Measurements from ENCODE around the gene DNAJC5. TPM values are rescaled to one million over a fixed set of nuclear protein-coding genes. Genes with fewer than 3 reads are reported as not detected.
"Not testable (repeated sequence)": the region's sequence is repeated elsewhere in the genome, so short reads cannot be mapped to it uniquely, and the experiment has no call there.

The DNAJC5 gene, protein sequence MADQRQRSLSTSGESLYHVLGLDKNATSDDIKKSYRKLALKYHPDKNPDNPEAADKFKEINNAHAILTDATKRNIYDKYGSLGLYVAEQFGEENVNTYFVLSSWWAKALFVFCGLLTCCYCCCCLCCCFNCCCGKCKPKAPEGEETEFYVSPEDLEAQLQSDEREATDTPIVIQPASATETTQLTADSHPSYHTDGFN
- 26.0 TPM for total RNA-seq

DNA sequence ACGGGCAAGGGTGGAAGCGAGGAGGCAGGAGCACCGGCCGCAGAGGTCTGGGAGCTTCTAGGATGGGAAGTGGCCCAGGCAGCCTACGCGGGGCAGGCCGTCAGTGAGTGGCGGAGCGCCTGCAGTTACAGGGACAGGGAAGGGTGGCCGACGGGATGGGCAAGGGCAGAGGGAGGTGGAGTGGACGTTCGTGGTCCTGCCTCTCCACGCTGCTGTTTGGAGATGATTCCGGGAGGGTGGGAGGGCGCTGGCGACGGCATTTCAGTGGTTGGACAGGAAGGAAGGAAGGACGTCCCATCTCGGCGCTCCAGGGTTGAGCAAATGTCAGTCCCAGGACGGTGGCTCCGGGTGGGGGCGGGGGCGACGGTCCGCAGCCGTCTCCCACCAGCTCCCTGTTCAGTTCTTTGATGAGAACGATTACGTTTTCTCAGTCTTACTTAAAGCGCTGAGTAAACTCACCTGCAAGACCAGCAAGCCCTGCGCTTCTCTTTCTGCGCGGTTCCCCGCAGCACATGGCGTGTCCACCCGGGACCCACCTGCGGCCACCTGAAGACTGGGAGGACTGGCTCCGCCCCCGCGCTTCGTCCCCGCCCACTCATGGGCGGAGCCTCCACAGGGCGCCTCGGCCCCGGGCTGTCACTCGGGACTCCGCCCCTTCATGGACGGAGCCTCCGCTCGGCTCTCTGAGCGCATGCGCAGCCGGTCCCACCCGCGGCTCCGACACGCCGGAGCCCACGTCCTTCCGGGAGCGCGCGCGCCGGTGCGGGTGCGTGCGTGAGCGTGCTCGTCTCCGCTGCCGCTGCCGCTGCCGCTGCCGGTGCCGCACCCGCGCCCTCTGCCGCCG lies at the start of gene DNAJC5:
DNAJC5 (plus strand) TSS at position 769 of the 844 bp plus-strand sequence. CDS start 33,220 bp downstream, outside the sequence.
- H3K9me3 ChIP-seq (ENCODE audit: low read depth, low read length) = no peaks in the 10 kb centered on the region
- H3K4me1 ChIP-seq (ENCODE audit: insufficient read depth, low read length) = peaks cover 56% of the 10 kb centered on the region
- H3K4me3 ChIP-seq (ENCODE audit: low read length) = peak within 1 kb of the TSS; percentile 72
- no peaks in the 10 kb centered on the region for H3K27me3 ChIP-seq (ENCODE audit: insufficient read depth, low read length)

DNA sequence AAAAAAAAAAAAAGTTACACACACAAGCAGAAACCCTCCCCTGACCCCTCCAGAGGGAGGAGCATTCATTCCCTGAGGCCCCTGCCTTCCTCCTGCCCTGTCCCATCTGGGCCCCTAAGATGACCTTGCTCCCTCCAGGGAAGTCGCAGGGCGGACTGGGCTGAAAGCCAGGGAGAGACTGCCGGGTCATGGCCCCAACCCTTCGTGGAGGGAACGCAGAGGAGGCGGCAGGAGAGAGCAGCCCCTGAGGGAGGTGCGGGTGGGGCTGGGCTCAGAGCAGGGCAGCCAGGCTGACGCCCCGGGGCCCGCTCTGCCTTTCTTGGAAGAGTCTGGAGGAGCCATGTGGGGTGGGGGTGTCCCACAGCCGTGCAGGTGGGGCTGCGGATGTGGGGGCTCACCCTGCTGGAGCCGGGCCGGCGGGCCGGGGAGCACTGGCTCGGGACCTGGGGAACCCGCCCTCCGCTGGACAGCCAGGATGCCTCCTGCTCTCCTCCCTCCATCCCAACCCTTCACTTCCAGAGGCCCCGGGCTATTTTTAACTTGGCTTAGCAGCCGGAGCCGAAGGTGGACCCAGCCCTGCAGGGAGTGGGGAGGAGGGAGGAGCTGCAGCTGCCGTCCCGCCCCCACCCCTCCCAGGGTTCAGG lies 48.7 kb upstream of the DNAJC5 start:
- H3K4me3 ChIP-seq (ENCODE audit: low read length) = no peak overlapping the region
- H3K27me3 ChIP-seq (ENCODE audit: insufficient read depth, low read length) = peaks cover 37% of the 10 kb centered on the region
- H3K4me1 ChIP-seq (ENCODE audit: insufficient read depth, low read length) = peaks cover 34% of the 10 kb centered on the region

DNA sequence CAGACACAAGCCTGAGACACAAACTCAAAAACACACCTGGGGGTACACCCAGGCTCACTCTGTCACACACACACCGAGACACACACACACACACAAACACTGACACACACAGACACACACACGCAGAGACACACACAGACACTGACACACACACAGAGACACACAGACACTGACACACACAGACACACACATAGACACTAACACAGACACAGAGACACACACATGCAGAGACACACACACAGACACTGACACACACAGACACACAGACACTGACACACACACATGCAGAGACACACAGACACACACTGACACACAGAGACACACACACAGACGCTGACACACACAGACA lies 48.1 kb upstream of the DNAJC5 start:
- Histone ChIP-seq H3K4me3 (ENCODE audit: low read length) (no peak overlapping the region), H3K4me1 (ENCODE audit: insufficient read depth, low read length) (peaks cover 35% of the 10 kb centered on the region), H3K27me3 (ENCODE audit: insufficient read depth, low read length) (peaks cover 37% of the 10 kb centered on the region), H3K9me3 (ENCODE audit: low read depth, low read length) (no peaks in the 10 kb centered on the region)

More for the DNA sequence above, 48.7 kb upstream of the DNAJC5 start:
- H3K9me3 ChIP-seq (ENCODE audit: low read depth, low read length) = no peaks in the 10 kb centered on the region

DNA sequence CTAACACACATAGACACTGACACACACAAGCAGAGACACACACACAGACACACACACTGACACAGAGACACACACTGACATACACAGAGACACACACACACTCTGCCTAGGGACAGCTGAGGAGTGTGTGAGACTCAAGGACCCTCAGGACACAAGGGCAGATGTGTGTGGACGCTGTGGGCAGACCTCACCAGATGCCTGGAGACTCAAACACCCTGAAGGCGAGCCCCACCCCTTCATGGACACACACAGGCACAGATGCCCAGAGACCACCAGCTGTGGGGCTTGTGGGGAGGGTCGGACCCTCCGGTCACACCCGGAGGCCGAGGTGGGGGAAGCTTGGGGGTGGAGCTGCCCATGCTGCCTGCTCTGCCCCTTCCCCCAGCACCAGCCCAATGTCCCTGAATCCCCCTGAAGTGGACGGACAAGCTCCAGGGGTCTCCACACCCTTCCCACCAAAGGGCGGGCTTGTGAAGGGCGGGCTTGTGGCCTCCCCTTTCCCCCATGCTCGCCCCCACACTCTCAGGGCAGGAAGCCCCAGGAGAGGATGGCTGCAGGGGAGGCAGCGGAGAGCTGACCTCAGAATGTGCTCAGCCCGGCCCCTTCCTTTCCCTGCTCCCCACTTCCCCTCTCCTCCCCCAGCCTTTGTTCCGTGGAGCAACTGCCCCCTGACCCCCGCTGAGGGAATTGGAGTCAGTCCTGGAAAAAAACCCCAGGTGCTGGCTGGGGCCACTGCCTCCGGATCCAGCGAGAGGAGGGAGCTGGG lies 47.5 kb upstream of the DNAJC5 start:
- Histone ChIP-seq H3K4me1 (ENCODE audit: insufficient read depth, low read length) (peaks cover 35% of the 10 kb centered on the region), H3K27me3 (ENCODE audit: insufficient read depth, low read length) (peaks cover 37% of the 10 kb centered on the region), H3K9me3 (ENCODE audit: low read depth, low read length) (no peaks in the 10 kb centered on the region), H3K4me3 (ENCODE audit: low read length) (no peak overlapping the region)

DNA sequence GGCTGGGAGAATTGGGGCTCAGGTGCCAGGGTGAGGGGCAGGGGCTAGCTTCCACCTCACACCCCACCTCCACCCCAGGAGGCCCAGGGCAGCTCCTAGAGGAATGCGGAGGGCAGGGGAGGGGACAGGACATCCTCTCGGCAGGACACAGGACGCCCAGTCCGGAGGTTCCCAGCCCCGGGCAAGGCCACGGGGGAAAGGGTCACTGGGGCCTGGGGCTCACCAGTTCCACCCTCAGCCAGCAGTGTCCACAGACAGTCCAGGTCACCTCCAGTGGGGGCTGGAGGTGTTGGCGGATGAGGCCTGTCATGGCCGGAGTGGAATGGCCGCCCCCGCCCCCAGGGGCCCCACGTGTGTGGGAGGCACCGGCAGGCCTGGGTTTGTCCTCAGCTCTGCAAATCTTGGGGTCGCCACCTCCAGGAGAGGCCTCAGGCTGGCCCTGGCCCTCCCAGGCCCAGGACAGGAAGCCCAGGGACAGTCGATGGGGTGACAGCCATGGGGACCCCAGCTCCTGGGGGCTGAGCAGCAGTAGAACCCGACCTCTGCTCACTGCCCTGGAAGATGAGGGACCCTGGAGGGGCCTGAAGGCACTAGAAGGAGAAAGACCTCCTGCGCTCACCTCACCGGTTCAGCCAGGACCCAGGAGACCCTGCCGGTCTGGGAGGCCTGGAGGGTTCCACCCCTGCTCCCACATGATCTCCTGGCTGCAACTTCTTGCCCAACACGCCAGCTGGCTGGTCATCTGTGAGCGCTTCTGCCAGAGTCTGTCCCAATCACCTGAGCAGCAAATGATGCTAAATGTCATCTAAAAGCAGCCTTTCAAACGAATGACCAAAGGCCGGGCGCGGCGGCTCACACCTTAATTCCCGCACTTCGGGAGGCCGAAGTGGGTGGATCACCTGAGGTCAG lies 46.7 kb upstream of the DNAJC5 start:
- Histone ChIP-seq H3K4me1 (ENCODE audit: insufficient read depth, low read length) (peaks cover 35% of the 10 kb centered on the region), H3K9me3 (ENCODE audit: low read depth, low read length) (no peaks in the 10 kb centered on the region), H3K4me3 (ENCODE audit: low read length) (no peak overlapping the region), H3K27me3 (ENCODE audit: insufficient read depth, low read length) (peaks cover 35% of the 10 kb centered on the region)

DNA sequence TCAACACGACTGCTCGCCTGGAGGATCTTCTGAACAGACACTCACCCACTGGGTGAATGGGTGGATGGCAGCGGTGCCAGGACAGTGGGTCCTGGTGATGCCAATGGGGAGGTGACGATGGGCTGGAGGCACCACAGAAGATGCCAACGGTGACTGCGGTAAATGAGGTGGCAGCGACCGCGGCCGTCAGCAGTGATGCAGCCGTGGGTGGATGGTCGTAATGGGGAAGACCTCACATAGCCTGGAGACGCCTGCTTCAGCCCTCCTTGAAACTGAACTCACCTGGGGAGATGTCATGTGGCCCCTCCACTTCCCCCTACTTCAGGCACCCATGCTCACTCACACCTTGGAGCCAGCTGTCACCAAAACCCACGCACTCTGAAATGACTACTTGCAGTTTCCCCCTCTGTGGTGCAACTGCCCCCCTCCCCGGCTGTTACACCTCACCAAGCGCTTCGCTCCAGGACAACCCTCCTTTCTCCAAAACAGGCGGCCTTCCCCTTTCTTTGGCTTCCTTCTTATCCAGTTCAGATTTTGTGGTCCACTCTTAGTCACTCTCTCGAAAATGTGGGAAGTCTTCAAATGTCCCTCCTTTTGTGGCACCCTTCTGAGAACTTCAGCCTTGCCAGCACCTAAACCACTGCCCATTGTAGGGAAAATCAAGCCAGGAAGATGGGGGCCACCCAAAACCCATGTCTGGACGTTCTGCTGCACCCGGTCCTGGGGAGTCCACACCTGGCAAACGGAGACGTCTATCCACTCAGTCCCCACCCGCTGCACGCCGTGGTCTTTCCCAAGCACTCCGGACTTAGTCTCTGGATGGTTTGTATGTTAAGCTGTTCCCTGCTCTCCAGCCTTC lies 44.0 kb upstream of the DNAJC5 start:
- Histone ChIP-seq H3K4me3 (ENCODE audit: low read length) (no peak overlapping the region), H3K9me3 (ENCODE audit: low read depth, low read length) (no peaks in the 10 kb centered on the region), H3K4me1 (ENCODE audit: insufficient read depth, low read length) (peaks cover 45% of the 10 kb centered on the region), H3K27me3 (ENCODE audit: insufficient read depth, low read length) (peaks cover 15% of the 10 kb centered on the region)

DNA sequence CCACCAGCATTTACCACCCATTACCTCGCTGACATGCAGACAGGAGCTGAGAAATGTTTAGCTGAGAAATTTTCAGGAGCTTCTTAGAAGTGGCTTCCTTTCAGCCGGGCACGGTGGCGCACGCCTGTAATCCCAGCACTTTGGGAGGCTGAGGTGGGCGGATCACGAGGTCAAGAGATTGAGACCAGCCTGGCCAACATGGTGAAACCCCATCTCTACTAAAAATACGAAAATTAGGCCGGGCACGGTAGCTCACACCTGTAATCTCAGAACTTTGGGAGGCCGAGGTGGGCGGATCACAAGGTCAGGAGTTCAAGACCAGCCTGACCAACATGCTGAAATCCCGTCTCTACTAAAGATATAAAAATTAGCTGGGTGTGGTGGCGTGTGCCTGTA lies 43.4 kb upstream of the DNAJC5 start:
- not testable (repeated sequence) for H3K9me3 ChIP-seq (ENCODE audit: low read depth, low read length); H3K4me3 ChIP-seq (ENCODE audit: low read length); H3K27me3 ChIP-seq (ENCODE audit: insufficient read depth, low read length)
- H3K4me1 ChIP-seq (ENCODE audit: insufficient read depth, low read length) = peaks cover 39% of the 10 kb centered on the region

DNA sequence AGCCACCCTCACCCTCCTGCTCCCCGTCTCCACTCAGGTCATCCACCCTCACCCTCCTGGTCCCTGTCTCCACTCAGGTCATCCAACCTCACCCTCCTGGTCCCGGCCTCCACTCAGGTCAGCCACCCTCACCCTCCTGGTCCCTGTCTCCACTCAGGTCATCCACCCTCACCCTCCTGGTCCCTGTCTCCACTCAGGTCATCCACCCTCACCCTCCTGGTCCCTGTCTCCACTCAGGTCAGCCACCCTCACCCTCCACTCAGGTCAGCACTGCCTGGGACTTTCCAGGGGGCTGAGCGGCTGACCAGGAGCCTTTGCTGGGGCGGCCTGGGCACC lies 41.2 kb upstream of the DNAJC5 start:
- peaks cover 38% of the 10 kb centered on the region for H3K4me1 ChIP-seq (ENCODE audit: insufficient read depth, low read length)
- not testable (repeated sequence) for H3K27me3 ChIP-seq (ENCODE audit: insufficient read depth, low read length); H3K4me3 ChIP-seq (ENCODE audit: low read length); H3K9me3 ChIP-seq (ENCODE audit: low read depth, low read length)

DNA sequence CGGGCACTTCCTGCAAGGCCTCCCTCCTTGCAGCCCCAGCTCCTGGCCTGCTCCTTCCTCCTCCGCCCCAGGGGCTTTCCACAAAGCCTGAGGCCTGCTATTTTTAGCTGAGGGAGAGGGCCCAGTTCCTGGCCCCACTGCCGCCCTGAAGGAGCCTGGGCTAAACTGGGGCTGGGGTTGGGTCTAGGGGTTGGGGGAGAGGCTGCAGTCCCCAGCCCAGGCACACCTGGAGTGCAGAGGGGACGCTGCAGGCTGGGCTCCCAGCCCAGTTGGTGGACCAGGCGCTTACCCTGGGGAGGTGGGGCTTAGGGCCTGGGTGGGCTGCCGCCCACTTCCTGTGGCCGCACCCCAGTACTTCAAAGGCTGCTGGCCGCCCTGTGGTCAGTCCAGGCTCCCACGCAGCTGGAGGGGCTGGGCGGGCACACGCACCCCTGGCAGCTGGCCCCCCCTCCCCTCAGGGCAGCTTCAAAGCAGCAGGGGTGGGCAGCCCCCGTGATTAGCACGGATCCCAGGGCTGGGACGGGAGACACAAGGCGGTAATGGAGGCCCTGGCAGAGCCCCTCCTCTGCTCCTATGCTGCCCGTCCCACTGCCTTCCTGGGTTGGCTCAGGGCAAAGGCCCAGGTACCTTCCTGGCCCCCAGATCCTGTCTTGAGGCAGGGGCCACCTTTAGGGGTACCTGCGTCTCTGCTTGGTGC lies 40.7 kb upstream of the DNAJC5 start:
- Histone ChIP-seq H3K4me1 (ENCODE audit: insufficient read depth, low read length) (peaks cover 44% of the 10 kb centered on the region), H3K27me3 (ENCODE audit: insufficient read depth, low read length) (no peaks in the 10 kb centered on the region), H3K9me3 (ENCODE audit: low read depth, low read length) (no peaks in the 10 kb centered on the region), H3K4me3 (ENCODE audit: low read length) (no peak overlapping the region)

DNA sequence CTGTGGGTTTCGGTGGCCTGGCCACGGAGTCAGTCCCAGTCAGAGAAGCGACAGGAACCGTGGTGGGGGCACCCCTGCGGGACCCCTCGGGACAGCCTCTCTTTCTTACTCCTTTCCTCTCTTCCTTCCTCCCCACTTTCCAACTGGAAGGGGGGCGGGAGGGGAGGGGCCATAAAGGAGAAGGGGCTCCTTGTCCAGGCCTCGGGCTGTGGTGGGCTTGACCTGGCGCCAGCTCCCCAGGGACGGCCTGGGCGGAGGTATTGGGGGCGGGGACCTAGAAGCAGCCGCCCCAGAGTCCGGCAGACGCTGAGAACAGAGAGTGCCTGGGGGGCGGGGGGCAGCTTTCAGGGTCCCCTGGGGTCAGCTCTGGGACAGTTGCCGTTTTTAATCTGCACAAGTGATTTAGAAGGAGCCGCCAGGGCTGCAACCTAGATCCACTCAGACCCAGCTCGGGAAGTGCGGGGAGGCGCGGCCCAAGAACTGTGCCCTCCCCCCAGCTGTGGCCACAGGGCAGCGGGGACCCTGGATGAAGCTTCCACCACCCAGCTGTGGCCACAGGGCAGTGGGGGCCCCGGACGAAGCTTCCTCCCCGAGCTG lies 40.1 kb upstream of the DNAJC5 start:
- H3K9me3 ChIP-seq (ENCODE audit: low read depth, low read length) = no peaks in the 10 kb centered on the region
- no peak overlapping the region for H3K4me3 ChIP-seq (ENCODE audit: low read length)
- no peaks in the 10 kb centered on the region for H3K27me3 ChIP-seq (ENCODE audit: insufficient read depth, low read length)
- peaks cover 50% of the 10 kb centered on the region for H3K4me1 ChIP-seq (ENCODE audit: insufficient read depth, low read length)

DNA sequence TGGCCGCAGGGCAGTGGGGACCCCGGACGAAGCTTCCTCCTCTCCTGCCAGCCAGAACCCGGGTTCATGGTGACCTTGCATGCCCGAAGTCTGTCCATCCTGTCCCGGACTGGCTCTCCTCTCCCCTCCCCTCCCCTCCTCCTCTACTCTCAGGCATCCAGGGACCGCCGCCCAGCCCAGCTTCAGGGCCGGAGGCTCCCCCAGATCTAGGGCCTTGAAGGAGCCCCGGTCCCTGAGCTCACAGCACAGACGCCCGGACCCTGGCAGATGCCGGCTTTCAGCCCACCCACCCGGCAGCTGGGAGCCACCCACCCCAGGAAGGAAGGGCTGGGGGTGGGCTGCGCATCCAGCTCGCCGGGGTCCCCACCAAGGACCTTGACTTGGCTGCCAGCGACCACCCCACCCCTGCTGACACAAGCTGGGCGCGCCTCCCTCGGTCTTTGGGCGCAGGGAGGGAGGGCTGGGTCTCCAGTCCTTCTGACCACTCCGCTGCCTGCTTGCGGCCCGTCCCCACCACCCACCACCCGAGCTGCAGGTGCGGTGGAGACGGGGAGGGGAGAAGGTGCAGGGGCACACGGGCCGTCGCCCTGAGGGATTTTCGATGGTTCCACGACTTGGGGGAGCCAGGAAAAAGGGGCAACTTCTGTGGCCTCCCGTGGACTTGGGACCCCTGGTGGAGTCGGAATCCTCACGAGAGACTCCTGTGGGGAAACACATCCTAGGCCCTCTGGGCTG lies 39.4 kb upstream of the DNAJC5 start:
- Histone ChIP-seq H3K27me3 (ENCODE audit: insufficient read depth, low read length) (no peaks in the 10 kb centered on the region), H3K4me3 (ENCODE audit: low read length) (no peak overlapping the region), H3K9me3 (ENCODE audit: low read depth, low read length) (no peaks in the 10 kb centered on the region), H3K4me1 (ENCODE audit: insufficient read depth, low read length) (peaks cover 57% of the 10 kb centered on the region)

DNA sequence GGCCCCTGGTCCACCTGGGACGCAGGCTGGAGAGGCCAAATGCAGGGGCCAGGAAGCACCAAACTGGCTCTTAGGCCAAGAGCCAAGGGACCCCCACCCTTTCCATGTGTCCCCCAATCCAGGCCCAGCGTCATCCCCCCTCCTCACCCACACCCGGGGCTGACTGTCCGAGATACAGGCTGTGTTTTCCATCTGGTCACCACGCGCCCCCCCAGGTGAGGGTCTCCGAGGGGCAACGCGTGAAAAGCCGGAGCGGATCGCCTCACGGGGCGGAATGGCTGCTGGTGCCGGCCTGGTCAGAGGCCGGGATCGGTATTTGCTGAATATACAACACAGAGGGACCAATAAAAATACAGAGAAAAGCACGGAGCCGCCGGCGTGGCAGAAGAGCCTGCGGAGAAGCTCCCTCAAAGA lies 38.8 kb upstream of the DNAJC5 start:
- no peaks in the 10 kb centered on the region for H3K9me3 ChIP-seq (ENCODE audit: low read depth, low read length)
- H3K27me3 ChIP-seq (ENCODE audit: insufficient read depth, low read length) = no peaks in the 10 kb centered on the region
- H3K4me1 ChIP-seq (ENCODE audit: insufficient read depth, low read length) = peaks cover 62% of the 10 kb centered on the region
- H3K4me3 ChIP-seq (ENCODE audit: low read length) = no peak overlapping the region

All from mononuclear cell (primary cell).